Measurements from ENCODE around the gene ATP6V0A1. TPM values are rescaled to one million over a fixed set of nuclear protein-coding genes. Genes with fewer than 3 reads are reported as not detected.

Gene ATP6V0A1
- total and polyA plus RNA-seq, 2 experiments from 2014 or later = 23.9 to 42.3 TPM

GRCh38 chr17:42514867-42515266 is 56.2 kb downstream of the ATP6V0A1 start:
- Histone ChIP-seq H3K36me3 (ENCODE audit: insufficient read depth) (no peaks in the 10 kb centered on the region), H2AFZ (no peak overlapping the region), H3F3A (replicated peaks; ENCODE audit: low read depth) (0 out of 2 replicates have a peak, but pooled peaks cover 3% of the 10 kb centered on the region), H4K20me1 (replicated peaks; ENCODE audit: insufficient read depth) (peaks cover 18% of the 10 kb centered on the region), H3K4me1 (ENCODE audit: insufficient read depth) (peaks cover 14% of the 10 kb centered on the region), H3K27me3 (ENCODE audit: insufficient read depth) (no peaks in the 10 kb centered on the region), H3K27ac (ENCODE audit: low read depth) (no peak overlapping the region), H3K4me3 (no peak overlapping the region), H3K4me2 (no peak overlapping the region), H3K9me2 (ENCODE audit: insufficient read depth) (no peaks in the 10 kb centered on the region), H3K79me2 (replicated peaks; ENCODE audit: insufficient read depth) (no peaks in the 10 kb centered on the region)
- H3K9me3 Mint-ChIP-seq = no peaks in the 10 kb centered on the region
- no peak overlapping the region for H3K4me3 Mint-ChIP-seq
- peaks cover 28% of the 10 kb centered on the region for H3K27me3 Mint-ChIP-seq (ENCODE audit: insufficient read depth, low read depth, poor library complexity)
- H3K36me3 Mint-ChIP-seq (ENCODE audit: low read depth) = peaks cover 16% of the 10 kb centered on the region
- DNase-seq (ENCODE audit: low spot score) (no peak), ATAC-seq (no peak)
- peaks cover 23% of the 10 kb centered on the region for H3K4me1 Mint-ChIP-seq
- H3K27ac Mint-ChIP-seq = no peak overlapping the region
- no peak for TF ChIP-seq CTCF (conservative IDR thresholded peaks at IDR 0.05; ENCODE audit: low read depth in 2 of 2)
- no peak for TF ChIP-seq ZNF462 (CRISPR knock-in tag; IDR thresholded peaks at IDR 0.05)
- no peak for TF ChIP-seq REST (IDR thresholded peaks at IDR 0.05; ENCODE audit: unreplicated experiment)
- no peak for TF ChIP-seq CREB1 (CRISPR knock-in tag; IDR thresholded peaks at IDR 0.05; ENCODE audit: low read depth)
- no peak for TF ChIP-seq ZNF331 (CRISPR knock-in tag; IDR thresholded peaks at IDR 0.05; ENCODE audit: low read depth)
- no peak for TF ChIP-seq ETS1 (IDR thresholded peaks at IDR 0.05)
- no peak for TF ChIP-seq EZH2 (IDR thresholded peaks at IDR 0.05; ENCODE audit: low read depth, unreplicated experiment)
- no peak for TF ChIP-seq JUNB (IDR thresholded peaks at IDR 0.05; ENCODE audit: unreplicated experiment)

All from GM23338 (cell line).